Left renal pelvis (tissue), 4 donors: Measurements from ENCODE around the gene CDK11B. TPM values are rescaled to one million over a fixed set of nuclear protein-coding genes. Genes with fewer than 3 reads are reported as not detected.
"Not testable (repeated sequence)": the region's sequence is repeated elsewhere in the genome, so short reads cannot be mapped to it uniquely, and the experiment has no call there.

ENCODE experiments used
- DNase-seq, 4 donors: peaks; one replicate each; pipeline ENCODE4 v3.0.0-alpha.2; 2013; ENCODE audit warnings: low read depth in 4 of 4, low spot score in 3 of 4
- polyA plus RNA-seq, 4 donors: library from polyadenylated mRNA; unstranded; fragments of 120-200 nt; gene quantifications; one replicate each; pipeline ENCODE4 v1.2.1, GENCODE V29; 2013; ENCODE audit not compliant: insufficient read length in 4 of 4

The CDK11B gene
- polyA plus RNA-seq, 4 donors = 30.1 to 43.8 (median 39.9) TPM

- not testable (repeated sequence) for DNase-seq
Observed at GRCh38 chr1:1662830-1663560, 4.2 kb upstream of the CDK11B start.

DNA sequence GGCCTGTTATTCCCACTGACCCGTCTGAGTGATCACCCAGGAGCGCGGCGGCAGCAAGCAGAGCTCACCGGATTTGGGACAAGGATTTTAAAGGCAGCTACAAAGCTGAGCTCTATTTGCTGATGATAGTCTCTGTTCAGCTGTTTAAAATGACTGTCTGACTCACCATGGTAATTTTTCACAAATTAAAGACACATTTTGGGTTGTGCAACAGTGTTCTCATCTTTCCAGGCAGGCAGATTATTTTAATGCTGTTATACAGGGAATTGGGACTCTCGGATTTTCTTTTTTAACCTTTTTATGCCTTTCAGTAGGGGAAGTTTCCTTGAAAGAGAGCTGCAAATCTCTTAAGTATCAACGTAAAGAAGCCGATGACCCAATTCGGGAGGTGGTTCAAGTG is 3.6 kb upstream of the CDK11B start:
- DNase-seq = not testable (repeated sequence)

GRCh38 chr1:1648265-1648664 is 10.5 kb downstream of the CDK11B start:
- DNase-seq = not testable (repeated sequence)

DNA sequence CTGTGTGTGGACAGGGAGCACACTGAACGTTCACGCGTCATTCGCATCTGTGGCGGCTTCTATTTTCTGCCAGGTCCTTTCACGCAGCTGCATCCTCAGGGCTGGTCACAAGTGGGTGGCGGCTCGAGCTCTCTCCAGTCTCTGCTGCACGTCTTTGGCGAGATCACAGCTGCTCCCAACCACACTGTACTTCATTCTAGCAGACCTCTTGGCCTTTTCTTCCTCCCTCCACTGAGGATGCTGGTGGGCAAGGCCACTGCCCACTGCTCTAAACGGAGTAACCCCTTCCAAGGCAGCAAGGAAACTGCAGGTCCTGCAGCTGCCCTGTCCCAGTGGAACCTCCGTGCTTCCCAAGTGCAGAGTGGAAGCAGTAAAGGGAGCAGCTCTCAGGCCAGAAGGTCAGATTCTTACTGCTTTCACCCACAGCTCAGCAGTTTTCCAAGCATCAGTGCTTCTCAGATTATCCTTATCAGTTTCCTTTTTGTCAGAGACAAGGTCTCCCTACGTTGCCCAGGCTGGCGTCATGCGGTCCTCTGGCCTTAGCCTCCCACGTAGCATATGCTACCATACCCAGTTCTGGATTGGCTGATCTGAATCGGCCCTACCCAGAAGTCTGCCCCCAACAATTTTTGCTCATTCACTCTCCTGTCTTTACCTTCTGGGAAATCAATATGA is 11.1 kb downstream of the CDK11B start:
- not testable (repeated sequence) for DNase-seq

GRCh38 chr1:1646326-1646725 is 12.5 kb downstream of the CDK11B start:
- not testable (repeated sequence) for DNase-seq

- not testable (repeated sequence) for DNase-seq
Observed at GRCh38 chr1:1640711-1641461, 17.9 kb downstream of the CDK11B start.

GRCh38 chr1:1640081-1640480 is 18.7 kb downstream of the CDK11B start:
- not testable (repeated sequence) for DNase-seq

DNA sequence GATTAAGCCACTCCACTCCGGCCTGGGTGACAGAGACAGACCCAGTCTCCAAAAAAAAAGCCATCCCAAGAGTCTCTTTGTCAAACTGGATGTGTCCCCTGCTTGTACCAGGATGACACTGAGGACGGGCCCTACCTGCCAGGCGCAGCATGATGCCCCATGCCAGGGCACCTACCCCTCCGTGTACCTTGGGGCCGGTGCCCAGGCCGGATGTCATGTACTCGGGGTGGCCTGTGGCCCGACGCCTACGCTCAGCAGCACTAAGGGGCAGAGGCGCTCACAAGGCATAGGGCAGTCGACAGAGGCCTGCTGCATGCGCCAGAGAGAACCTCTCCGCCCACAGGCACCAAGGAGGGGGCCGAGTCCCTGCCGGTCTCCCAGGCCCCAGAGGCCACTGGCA is 19.4 kb downstream of the CDK11B start:
- DNase-seq = not testable (repeated sequence)

GRCh38 chr1:1638528-1638927 is 20.3 kb downstream of the CDK11B start:
- DNase-seq = not testable (repeated sequence)

DNA sequence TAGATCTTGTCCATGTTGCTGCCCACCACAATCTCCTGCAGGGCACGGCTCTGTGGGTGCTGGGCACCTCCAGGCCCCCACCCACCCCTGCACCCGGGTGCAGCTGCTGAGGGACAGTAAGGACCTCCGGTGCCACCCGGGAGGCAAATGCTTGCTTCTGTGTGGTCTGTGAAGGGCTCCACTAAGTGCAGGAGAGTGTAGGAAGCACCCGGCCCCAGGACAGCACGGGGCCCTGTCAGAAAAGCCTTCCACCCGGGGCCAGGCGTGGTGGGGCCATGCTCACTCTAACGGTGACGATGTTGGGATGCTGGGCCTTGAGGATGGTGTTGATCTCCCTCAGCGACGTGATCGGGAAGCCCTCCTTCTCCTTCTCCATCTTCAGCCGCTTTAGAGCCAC is 21.3 kb downstream of the CDK11B start:
- DNase-seq = not testable (repeated sequence)

DNA sequence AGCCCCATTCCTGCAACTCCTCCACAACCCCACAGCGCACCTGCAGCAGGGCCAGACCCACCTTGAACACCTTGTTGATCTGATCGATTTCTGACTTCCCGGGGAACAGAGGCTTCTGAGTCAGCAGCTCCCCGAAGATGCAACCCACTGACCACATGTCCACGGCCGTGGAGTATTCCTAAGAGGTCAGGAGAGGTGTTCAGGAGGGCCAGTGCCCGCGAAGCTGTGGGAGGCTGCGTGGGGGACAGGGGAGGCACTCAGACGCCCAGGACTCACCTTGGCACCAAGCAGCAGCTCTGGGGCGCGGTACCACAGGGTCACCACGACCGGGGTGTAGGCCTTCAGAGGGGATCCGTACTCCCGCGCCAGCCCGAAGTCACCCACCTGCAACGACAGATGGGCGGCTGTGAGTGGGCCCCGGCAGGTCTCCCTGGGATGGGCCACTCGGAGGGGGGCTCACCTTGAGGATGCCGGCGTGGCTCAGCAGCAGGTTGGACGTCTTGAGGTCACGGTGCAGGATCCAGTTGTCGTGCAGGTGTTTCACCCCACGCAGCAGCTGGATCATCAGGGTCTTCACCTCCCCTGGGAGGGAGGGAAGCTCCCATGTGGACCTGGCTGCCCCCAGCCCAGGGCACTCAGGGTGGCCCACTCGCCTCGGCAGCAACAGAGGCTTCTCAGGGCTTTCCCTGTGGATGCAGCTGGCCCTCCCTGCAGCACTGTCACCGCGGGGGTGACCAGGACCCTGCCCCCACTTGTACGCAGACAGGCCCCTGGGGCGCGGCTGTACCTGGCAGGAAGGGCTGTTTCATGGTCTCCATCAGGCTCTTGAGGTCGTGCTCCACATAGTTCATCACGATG is 22.0 kb downstream of the CDK11B start:
- DNase-seq = not testable (repeated sequence)

GRCh38 chr1:1634613-1635012 is 24.2 kb downstream of the CDK11B start:
- not testable (repeated sequence) for DNase-seq

- DNase-seq = not testable (repeated sequence)
Observed at GRCh38 chr1:1633409-1633808, 25.4 kb downstream of the CDK11B start.

- peak in 2 of 4 donors; percentile 42 to 49 for DNase-seq
Observed at GRCh38 chr1:1631782-1632420, 26.9 kb downstream of the CDK11B start, which contains the start of gene MMP23B. TSS of gene MMP23B (plus strand) at chr1:1632173. CDS start at chr1:1632219, 46 bp downstream.

DNA sequence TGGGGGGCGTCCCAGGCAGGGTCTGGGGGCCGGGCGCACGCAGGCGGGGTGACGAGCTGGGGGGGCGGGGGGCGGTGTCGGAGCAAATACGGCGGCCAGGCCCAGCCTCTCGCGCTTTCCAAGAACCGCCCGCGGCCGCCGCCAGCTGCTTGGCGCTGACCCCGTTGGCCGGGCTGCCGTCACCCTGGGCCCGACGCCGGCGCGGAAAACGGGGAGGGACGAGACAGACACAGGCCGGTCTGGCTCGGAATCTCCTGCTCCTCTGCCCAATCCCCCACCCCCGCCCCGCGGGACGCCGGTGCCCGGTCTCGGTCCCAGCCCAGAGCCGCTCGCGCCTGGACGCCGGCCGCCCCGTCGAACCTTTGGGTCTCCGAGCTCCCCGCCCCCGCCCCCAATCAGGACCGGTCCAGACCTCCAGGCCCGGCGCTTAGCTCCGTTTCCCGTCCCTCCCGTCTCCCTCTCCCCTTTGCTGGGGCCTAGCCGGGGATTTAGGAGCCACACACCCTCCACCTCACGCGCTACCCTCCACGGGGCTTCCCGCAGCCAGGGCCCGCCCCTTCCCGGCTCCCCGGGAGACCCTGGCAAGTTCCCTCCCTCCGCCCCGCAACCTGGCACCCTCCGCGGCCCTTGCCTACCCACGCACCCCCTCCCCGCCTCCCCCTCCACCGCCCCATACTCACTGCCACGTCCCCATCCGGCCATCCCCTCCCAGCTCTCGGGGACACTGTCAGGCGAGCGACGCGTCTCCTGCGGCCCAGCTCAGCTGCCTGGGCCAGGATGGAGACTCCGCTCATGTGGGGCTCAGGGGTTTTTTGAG is 27.6 kb downstream of the CDK11B start:
- DNase-seq = peak in 1 of 4 donors; percentile 35

- DNase-seq = peak in 3 of 4 donors; percentile 66 to 74 (median 67)
Observed at GRCh38 chr1:1630191-1630964, 28.4 kb downstream of the CDK11B start.

GRCh38 chr1:1629430-1630190 is 29.2 kb downstream of the CDK11B start:
- no peak for DNase-seq
